CD4-positive, alpha-beta T cell treated with Interleukin-15 for 1 hour (primary cell): ENCODE results near the gene SUMF1.

ENCODE experiments used
- DNase-seq: peaks from one replicate; pipeline ENCODE4 v3.0.0-alpha.2; 2020

Gene SUMF1

GRCh38 chr3:4466741-4467521 lies at the start of gene SUMF1:
TSS of gene SUMF1 (minus strand) at chr3:4467269. CDS start at chr3:4467245, 24 bp downstream.
- DNase-seq = peak; percentile 68

GRCh38 chr3:4515916-4516579 lies 49.0 kb upstream of the SUMF1 start:
- DNase-seq = no peak

- DNase-seq = no peak
Measured at GRCh38 chr3:4514916-4515315, 47.8 kb upstream of the SUMF1 start.

GRCh38 chr3:4514321-4514720 lies 47.3 kb upstream of the SUMF1 start:
- no peak for DNase-seq

- DNase-seq = no peak
Measured at GRCh38 chr3:4512895-4513616, 46.0 kb upstream of the SUMF1 start.

GRCh38 chr3:4511491-4512262 lies 44.6 kb upstream of the SUMF1 start:
- DNase-seq = no peak

- no peak for DNase-seq
Measured at GRCh38 chr3:4509983-4510755, 43.1 kb upstream of the SUMF1 start.

GRCh38 chr3:4509043-4509442 lies 42.0 kb upstream of the SUMF1 start:
- no peak for DNase-seq

- DNase-seq = no peak
Measured at GRCh38 chr3:4508048-4508981, 41.2 kb upstream of the SUMF1 start.

- no peak for DNase-seq
Measured at GRCh38 chr3:4507024-4507596, 40.0 kb upstream of the SUMF1 start.

GRCh38 chr3:4506559-4507023 lies 39.5 kb upstream of the SUMF1 start:
- DNase-seq = no peak

GRCh38 chr3:4505688-4506558 lies 38.9 kb upstream of the SUMF1 start:
- no peak for DNase-seq

- DNase-seq = peak; percentile 31
Measured at GRCh38 chr3:4504340-4505261, 37.5 kb upstream of the SUMF1 start.

GRCh38 chr3:4503050-4503449 lies 36.0 kb upstream of the SUMF1 start:
- DNase-seq = peak; percentile 53

- DNase-seq = no peak
Measured at GRCh38 chr3:4501927-4502326, 34.9 kb upstream of the SUMF1 start.

- DNase-seq = no peak
Measured at GRCh38 chr3:4501437-4501836, 34.4 kb upstream of the SUMF1 start.

- no peak for DNase-seq
Measured at GRCh38 chr3:4498446-4498845, 31.4 kb upstream of the SUMF1 start.

- no peak for DNase-seq
Measured at GRCh38 chr3:4497843-4498324, 30.8 kb upstream of the SUMF1 start.
